Fibroblast of the aortic adventitia (primary cell): ENCODE measurements around the gene KLF4. TPM values are rescaled to one million over a fixed set of nuclear protein-coding genes. Genes with fewer than 3 reads are reported as not detected.

Experiments
- DNase-seq: peaks from one replicate; pipeline ENCODE4 v3.0.0-alpha.2; 2010; ENCODE audit warnings: low read depth
- H3K4me3 ChIP-seq: 2 replicates; pipeline ENCODE4 v1.5.1; 2011; ENCODE audit warnings: low read depth, mild to moderate bottlenecking, control low read depth, low read length, moderate library complexity
- CTCF ChIP-seq: IDR thresholded peaks from 2 replicates; pipeline ENCODE4 v1.5.1; 2011; ENCODE audit warnings: mild to moderate bottlenecking, low read length, control low read depth, inconsistent platforms; ENCODE audit not compliant: insufficient read depth
- total RNA-seq: library from RNA; depleted of rRNA; stranded (reverse); fragments of >200 nt; gene quantifications from 2 replicates; pipeline ENCODE4 v1.2.3, GENCODE V29; 2012; ENCODE audit warnings: low replicate concordance

KLF4 gene
- total RNA-seq, 1 donor, result 43.9 TPM

GRCh38 chr9:107487521-107488374 is 1.8 kb downstream of the KLF4 start:
- H3K4me3 ChIP-seq, result peak overlapping the region; percentile 92
- DNase-seq, result peak; percentile 75
- peak; percentile 71 for TF ChIP-seq CTCF

GRCh38 chr9:107486674-107487520 is 2.7 kb downstream of the KLF4 start:
- TF ChIP-seq CTCF, result no peak
- peak overlapping the region; percentile 92 for H3K4me3 ChIP-seq
- peak; percentile 40 for DNase-seq

GRCh38 chr9:107485458-107486043 is 4.0 kb downstream of the KLF4 start:
- TF ChIP-seq CTCF, result no peak
- peak overlapping the region; percentile 92 for H3K4me3 ChIP-seq
- DNase-seq, result peak; percentile 64

GRCh38 chr9:107484117-107484723 is 5.3 kb downstream of the KLF4 start:
- peak; percentile 94 for DNase-seq
- TF ChIP-seq CTCF, result peak; percentile 55
- H3K4me3 ChIP-seq, result peak overlapping the region; percentile 92

- TF ChIP-seq CTCF, result no peak
- DNase-seq, result peak; percentile 29
- H3K4me3 ChIP-seq, result peak overlapping the region; percentile 44
These were observed 5.9 kb downstream of the KLF4 start for GRCh38 chr9:107483666-107484065.

- no peak overlapping the region for H3K4me3 ChIP-seq
- peak; percentile 41 for TF ChIP-seq CTCF
These were observed 8.5 kb downstream of the KLF4 start for GRCh38 chr9:107481035-107481434.

More at GRCh38 chr9:107481035-107481434, 8.5 kb downstream of the KLF4 start:
- DNase-seq, result peak; percentile 52
